GM21360 (cell line): ENCODE data around the gene NECAB3.

Experiments
- ATAC-seq: cut with Tn5 transposase; IDR thresholded peaks from one replicate; pipeline ENCODE4 v1.9.1; 2021; ENCODE audit warnings: mild to moderate bottlenecking, moderate library complexity; ENCODE audit not compliant: unreplicated experiment

Gene NECAB3

GRCh38 chr20:33627577-33628216, 46.5 kb downstream of the NECAB3 start:
- ATAC-seq: no peak

GRCh38 chr20:33626190-33626589, 48.0 kb downstream of the NECAB3 start:
- ATAC-seq: no peak

GRCh38 chr20:33624399-33624798, 49.8 kb downstream of the NECAB3 start:
- ATAC-seq: no peak

- no peak for ATAC-seq
These were observed 51.4 kb downstream of the NECAB3 start for GRCh38 chr20:33622705-33623365.

- ATAC-seq: no peak
These were observed 52.4 kb downstream of the NECAB3 start for GRCh38 chr20:33621717-33622400.

GRCh38 chr20:33612001-33612400, 62.2 kb downstream of the NECAB3 start:
- no peak for ATAC-seq

- no peak for ATAC-seq
These were observed 63.1 kb downstream of the NECAB3 start for GRCh38 chr20:33611106-33611505.

GRCh38 chr20:33609504-33609903, 64.7 kb downstream of the NECAB3 start:
- ATAC-seq: no peak
